ENCODE results near the gene PPP3CB.

Gene PPP3CB

GRCh38 chr10:73439055-73439454 lies 56.8 kb downstream of the PPP3CB start:
- no peak overlapping the region for H3K4ac ChIP-seq (ENCODE audit: low read depth in 1 of 2, low read length in 2 of 2)
- no peak overlapping the region for H3K23ac ChIP-seq (ENCODE audit: low read length in 2 of 2)
- no peaks in the 10 kb centered on the region for H3K9me3 ChIP-seq (ENCODE audit: control insufficient read depth, low read length)
- H3K36me3 ChIP-seq (ENCODE audit: control insufficient read depth in 1 of 2, insufficient read depth in 2 of 2, low read depth in 1 of 2, low read length in 2 of 2), result peaks cover 5 to 62% of the 10 kb centered on the region in 2 experiments
- H4K8ac ChIP-seq (ENCODE audit: low read length), result no peak overlapping the region
- peak overlapping the region in 1 of 2 experiments; percentile 9 for H3K4me3 ChIP-seq (ENCODE audit: insufficient read depth in 1 of 2, low read depth in 1 of 2, low read length in 2 of 2)
- no peaks in the 10 kb centered on the region for H3K27me3 ChIP-seq (ENCODE audit: control insufficient read depth in 1 of 2, insufficient read depth in 1 of 2, low read length in 2 of 2)
- no peak overlapping the region for H2BK15ac ChIP-seq (ENCODE audit: low read depth, poor library complexity, severe bottlenecking)
- peak overlapping the region; percentile 44 for H3K9ac ChIP-seq (ENCODE audit: low read length)
- H4K91ac ChIP-seq (ENCODE audit: low read length), result no peak overlapping the region
- DNase-seq, result peak; percentile 10
- no peak overlapping the region for H2AK5ac ChIP-seq (ENCODE audit: low read length, severe bottlenecking)
- H2BK5ac ChIP-seq (ENCODE audit: low read depth, low read length, poor library complexity, severe bottlenecking), result no peak overlapping the region
- H2BK120ac ChIP-seq (ENCODE audit: low read depth, low read length), result no peak overlapping the region
- no peak overlapping the region for H2AFZ ChIP-seq (ENCODE audit: low read depth, low read length)
- no peak overlapping the region for H3K27ac ChIP-seq (ENCODE audit: low read length, poor library complexity, severe bottlenecking)
- H3K14ac ChIP-seq (ENCODE audit: low read length in 2 of 2), result no peak overlapping the region
- H3K4me2 ChIP-seq (ENCODE audit: low read length, poor library complexity, severe bottlenecking), result no peak overlapping the region
- no peak overlapping the region for H3K18ac ChIP-seq (ENCODE audit: low read depth in 1 of 2, low read length in 2 of 2)
- 88% methylated on average over 1 of the region's 1 CpG for WGBS
- H3K4me1 ChIP-seq (ENCODE audit: control insufficient read depth, insufficient read depth, low read depth, low read length), result no peaks in the 10 kb centered on the region
- no peak overlapping the region for H2BK12ac ChIP-seq (ENCODE audit: low read length in 2 of 2)
- H3K79me1 ChIP-seq (replicated peaks; ENCODE audit: low read length, poor library complexity, severe bottlenecking), result peaks cover 6% of the 10 kb centered on the region

DNA sequence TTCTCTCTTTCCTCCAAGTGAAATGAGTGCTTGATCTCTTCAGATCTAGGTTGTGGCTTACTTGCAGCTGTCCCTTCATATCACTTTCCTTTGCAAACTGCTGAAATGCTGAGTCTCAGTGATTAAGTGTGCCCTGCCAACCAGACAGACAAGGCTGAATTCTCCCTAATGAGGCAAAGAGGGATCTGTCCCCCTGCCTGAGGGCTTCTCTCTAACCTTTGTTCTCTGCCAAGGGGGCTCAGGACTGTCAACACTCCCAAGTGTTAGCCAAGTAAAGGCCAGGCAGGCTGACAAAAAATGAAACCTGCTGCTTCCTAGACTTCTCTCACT lies 62.3 kb downstream of the PPP3CB start, which contains the start of gene MSS51:
TSS of gene MSS51 (minus strand) at position 24 of the 330 bp plus-strand sequence. CDS start 5,277 bp downstream, outside the sequence.
- no peaks in the 10 kb centered on the region for H3K9me3 ChIP-seq (ENCODE audit: control insufficient read depth, low read length)
- no peak for DNase-seq
- H3K4me1 ChIP-seq (ENCODE audit: control insufficient read depth, insufficient read depth, low read depth, low read length), result no peaks in the 10 kb centered on the region
- H2BK15ac ChIP-seq (ENCODE audit: low read depth, poor library complexity, severe bottlenecking), result no peak within 1 kb of the TSS
- no peak within 1 kb of the TSS for H3K23ac ChIP-seq (ENCODE audit: low read length in 2 of 2)
- H2BK5ac ChIP-seq (ENCODE audit: low read depth, low read length, poor library complexity, severe bottlenecking), result no peak within 1 kb of the TSS
- H2AK5ac ChIP-seq (ENCODE audit: low read length, severe bottlenecking), result no peak within 1 kb of the TSS
- no peak within 1 kb of the TSS for H3K14ac ChIP-seq (ENCODE audit: low read length in 2 of 2)
- H3K79me1 ChIP-seq (replicated peaks; ENCODE audit: low read length, poor library complexity, severe bottlenecking), result peaks cover 3% of the 10 kb centered on the region
- H3K27ac ChIP-seq (ENCODE audit: low read length, poor library complexity, severe bottlenecking), result no peak within 1 kb of the TSS
- H3K4ac ChIP-seq (ENCODE audit: low read depth in 1 of 2, low read length in 2 of 2), result no peak within 1 kb of the TSS
- no peaks in the 10 kb centered on the region for H3K27me3 ChIP-seq (ENCODE audit: control insufficient read depth in 1 of 2, insufficient read depth in 1 of 2, low read length in 2 of 2)
- H4K8ac ChIP-seq (ENCODE audit: low read length), result no peak within 1 kb of the TSS
- no peak within 1 kb of the TSS for H3K4me2 ChIP-seq (ENCODE audit: low read length, poor library complexity, severe bottlenecking)
- H2AFZ ChIP-seq (ENCODE audit: low read depth, low read length), result no peak within 1 kb of the TSS
- H3K9ac ChIP-seq (ENCODE audit: low read length), result no peak within 1 kb of the TSS
- H3K18ac ChIP-seq (ENCODE audit: low read depth in 1 of 2, low read length in 2 of 2), result no peak within 1 kb of the TSS
- H4K91ac ChIP-seq (ENCODE audit: low read length), result no peak within 1 kb of the TSS
- H3K4me3 ChIP-seq (ENCODE audit: insufficient read depth in 1 of 2, low read depth in 1 of 2, low read length in 2 of 2), result no peak within 1 kb of the TSS
- no peak within 1 kb of the TSS for H2BK120ac ChIP-seq (ENCODE audit: low read depth, low read length)
- H2BK12ac ChIP-seq (ENCODE audit: low read length in 2 of 2), result no peak within 1 kb of the TSS
- H3K36me3 ChIP-seq (ENCODE audit: control insufficient read depth in 1 of 2, insufficient read depth in 2 of 2, low read depth in 1 of 2, low read length in 2 of 2), result peaks cover 5 to 78% of the 10 kb centered on the region in 2 experiments

DNA sequence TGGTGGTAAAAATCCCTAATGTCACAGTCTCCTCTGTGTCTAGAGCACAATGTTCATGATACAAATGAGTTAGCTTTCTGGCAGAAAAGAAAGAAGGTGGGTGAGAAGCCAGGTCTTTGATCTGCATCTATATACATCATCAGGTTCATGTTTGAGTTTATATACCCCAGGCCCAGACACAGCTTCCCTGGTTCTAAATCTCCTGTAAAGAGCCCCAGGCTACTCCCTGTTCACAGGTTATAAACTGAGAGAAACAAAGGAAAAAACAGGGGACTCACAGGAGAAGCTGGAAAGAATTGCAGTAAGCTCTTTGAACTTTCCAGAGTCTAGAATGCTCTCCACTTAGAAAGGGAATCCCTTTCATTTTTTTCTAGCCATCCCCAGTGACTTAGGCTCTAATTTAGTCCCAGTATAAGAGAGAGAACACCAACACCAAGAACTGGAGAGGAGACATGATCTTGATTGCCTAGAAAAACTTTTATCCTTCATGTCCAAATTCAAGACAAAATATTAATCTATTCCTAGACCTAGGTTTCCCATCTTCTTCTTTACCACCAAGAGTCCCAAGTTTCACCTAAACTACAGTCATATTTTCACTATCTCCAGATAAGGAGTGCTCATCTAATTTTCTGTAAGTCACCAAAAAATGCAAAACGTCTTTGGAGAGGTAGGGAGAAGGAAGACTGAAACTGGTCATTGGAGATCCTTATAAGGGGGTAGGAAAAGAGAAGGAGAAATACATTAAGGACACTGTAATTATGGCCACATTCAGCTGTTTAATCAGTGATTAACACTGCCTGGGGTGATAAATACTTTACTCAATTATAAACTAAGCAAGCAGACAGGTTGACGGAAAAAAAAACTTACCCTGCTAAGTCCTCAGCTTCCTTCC lies 62.9 kb downstream of the PPP3CB start:
- whole genome bisulfite sequencing, result 94% methylated on average over 1 of the region's 2 CpGs
- H3K9me3 ChIP-seq (ENCODE audit: control insufficient read depth, low read length), result no peaks in the 10 kb centered on the region
- peaks cover 5 to 80% of the 10 kb centered on the region in 2 experiments for H3K36me3 ChIP-seq (ENCODE audit: control insufficient read depth in 1 of 2, insufficient read depth in 2 of 2, low read depth in 1 of 2, low read length in 2 of 2)
- H3K79me1 ChIP-seq (replicated peaks; ENCODE audit: low read length, poor library complexity, severe bottlenecking), result peaks cover under 1% of the 10 kb centered on the region
- H2BK120ac ChIP-seq (ENCODE audit: low read depth, low read length), result no peak overlapping the region
- no peaks in the 10 kb centered on the region for H3K4me1 ChIP-seq (ENCODE audit: control insufficient read depth, insufficient read depth, low read depth, low read length)
- H3K18ac ChIP-seq (ENCODE audit: low read depth in 1 of 2, low read length in 2 of 2), result no peak overlapping the region
- H3K4me3 ChIP-seq (ENCODE audit: insufficient read depth in 1 of 2, low read depth in 1 of 2, low read length in 2 of 2), result no peak overlapping the region
- no peak overlapping the region for H3K23ac ChIP-seq (ENCODE audit: low read length in 2 of 2)
- no peaks in the 10 kb centered on the region for H3K27me3 ChIP-seq (ENCODE audit: control insufficient read depth in 1 of 2, insufficient read depth in 1 of 2, low read length in 2 of 2)
- no peak overlapping the region for H3K4me2 ChIP-seq (ENCODE audit: low read length, poor library complexity, severe bottlenecking)
- H3K27ac ChIP-seq (ENCODE audit: low read length, poor library complexity, severe bottlenecking), result no peak overlapping the region
- H4K8ac ChIP-seq (ENCODE audit: low read length), result no peak overlapping the region
- H3K14ac ChIP-seq (ENCODE audit: low read length in 2 of 2), result no peak overlapping the region
- no peak overlapping the region for H3K9ac ChIP-seq (ENCODE audit: low read length)
- no peak overlapping the region for H3K4ac ChIP-seq (ENCODE audit: low read depth in 1 of 2, low read length in 2 of 2)
- no peak for DNase-seq
- H2BK5ac ChIP-seq (ENCODE audit: low read depth, low read length, poor library complexity, severe bottlenecking), result no peak overlapping the region
- H2BK12ac ChIP-seq (ENCODE audit: low read length in 2 of 2), result no peak overlapping the region
- no peak overlapping the region for H2AK5ac ChIP-seq (ENCODE audit: low read length, severe bottlenecking)
- H2AFZ ChIP-seq (ENCODE audit: low read depth, low read length), result no peak overlapping the region
- no peak overlapping the region for H4K91ac ChIP-seq (ENCODE audit: low read length)
- H2BK15ac ChIP-seq (ENCODE audit: low read depth, poor library complexity, severe bottlenecking), result no peak overlapping the region

- no peak overlapping the region for H3K27ac ChIP-seq (ENCODE audit: low read length, poor library complexity, severe bottlenecking)
- peaks cover 27 to 86% of the 10 kb centered on the region in 2 experiments for H3K36me3 ChIP-seq (ENCODE audit: control insufficient read depth in 1 of 2, insufficient read depth in 2 of 2, low read depth in 1 of 2, low read length in 2 of 2)
- H3K9ac ChIP-seq (ENCODE audit: low read length), result no peak overlapping the region
- H2AK5ac ChIP-seq (ENCODE audit: low read length, severe bottlenecking), result no peak overlapping the region
- no peak overlapping the region for H3K18ac ChIP-seq (ENCODE audit: low read depth in 1 of 2, low read length in 2 of 2)
- DNase-seq, result no peak
- H3K4me1 ChIP-seq (ENCODE audit: control insufficient read depth, insufficient read depth, low read depth, low read length), result no peaks in the 10 kb centered on the region
- WGBS, result 95% methylated on average over 4 of the region's 4 CpGs
- no peak overlapping the region for H4K8ac ChIP-seq (ENCODE audit: low read length)
- no peak overlapping the region for H3K14ac ChIP-seq (ENCODE audit: low read length in 2 of 2)
- no peak overlapping the region for H2BK12ac ChIP-seq (ENCODE audit: low read length in 2 of 2)
- no peak overlapping the region for H4K91ac ChIP-seq (ENCODE audit: low read length)
- H3K4me2 ChIP-seq (ENCODE audit: low read length, poor library complexity, severe bottlenecking), result no peak overlapping the region
- no peak overlapping the region for H3K4ac ChIP-seq (ENCODE audit: low read depth in 1 of 2, low read length in 2 of 2)
- no peaks in the 10 kb centered on the region for H3K9me3 ChIP-seq (ENCODE audit: control insufficient read depth, low read length)
- H3K23ac ChIP-seq (ENCODE audit: low read length in 2 of 2), result no peak overlapping the region
- H3K27me3 ChIP-seq (ENCODE audit: control insufficient read depth in 1 of 2, insufficient read depth in 1 of 2, low read length in 2 of 2), result no peaks in the 10 kb centered on the region
- no peak overlapping the region for H2BK5ac ChIP-seq (ENCODE audit: low read depth, low read length, poor library complexity, severe bottlenecking)
- no peak overlapping the region for H2BK120ac ChIP-seq (ENCODE audit: low read depth, low read length)
- no peak overlapping the region for H2AFZ ChIP-seq (ENCODE audit: low read depth, low read length)
- H2BK15ac ChIP-seq (ENCODE audit: low read depth, poor library complexity, severe bottlenecking), result no peak overlapping the region
- no peak overlapping the region for H3K4me3 ChIP-seq (ENCODE audit: insufficient read depth in 1 of 2, low read depth in 1 of 2, low read length in 2 of 2)
- peaks cover 3% of the 10 kb centered on the region for H3K79me1 ChIP-seq (replicated peaks; ENCODE audit: low read length, poor library complexity, severe bottlenecking)
Measured at GRCh38 chr10:73426318-73426717, 69.5 kb downstream of the PPP3CB start.
